SK-N-MC (cell line): Measurements from ENCODE around the gene CCDC54.

Source experiments
- DNase-seq: peaks from one replicate; pipeline ENCODE4 v3.0.0-alpha.2; 2011; ENCODE audit warnings: low read depth, low spot score
- H3K27ac ChIP-seq: fragments of 200-600 bp; sonication (generic); 2 replicates; pipeline ENCODE4 v1.5.1; 2016; ENCODE audit warnings: mixed run types
- H3K36me3 ChIP-seq: fragments of 200-600 bp; sonication (generic); 2 replicates; pipeline ENCODE4 v1.6.1; 2017; ENCODE audit warnings: antibody characterized with exemption, low read length, mixed read lengths; ENCODE audit not compliant: insufficient read depth
- H3K4me3 ChIP-seq: fragments of 200-600 bp; sonication (generic); 2 replicates; pipeline ENCODE4 v1.5.1; 2016
- H3K9ac ChIP-seq: fragments of 200-600 bp; sonication (generic); 2 replicates; pipeline ENCODE4 v1.8.0; 2017; ENCODE audit warnings: mixed run types, mixed read lengths; ENCODE audit not compliant: insufficient read length
- H3K9me3 ChIP-seq: fragments of 200-600 bp; sonication (generic); 2 replicates; pipeline ENCODE4 v1.6.1; 2017; ENCODE audit warnings: low read depth, mild to moderate bottlenecking, antibody characterized with exemption, low read length, moderate library complexity, mixed read lengths
- EZH2 ChIP-seq: fragments of 200-600 bp; sonication (generic); IDR thresholded peaks from one replicate; pipeline ENCODE4 v1.6.1; 2017; ENCODE audit warnings: antibody characterized with exemption
- FOXP2 ChIP-seq: optimal IDR thresholded peaks from 2 replicates; pipeline ENCODE3; 2011; ENCODE audit warnings: mild to moderate bottlenecking, moderate library complexity; ENCODE audit not compliant: insufficient read depth; ENCODE audit errors: extremely low read length, control extremely low read depth
- POLR2AphosphoS5 ChIP-seq: IDR thresholded peaks from 2 replicates; pipeline ENCODE4 v1.6.1; 2012; ENCODE audit warnings: mild to moderate bottlenecking, low read depth, low read length, borderline replicate concordance

The CCDC54 gene

GRCh38 chr3:107402214-107402613 is 25.0 kb downstream of the CCDC54 start:
- no peak for TF ChIP-seq EZH2
- TF ChIP-seq POLR2AphosphoS5: no peak
- no peak for TF ChIP-seq FOXP2
- DNase-seq: no peak
- Histone ChIP-seq H3K36me3 (no peaks in the 10 kb centered on the region), H3K4me3 (no peak overlapping the region), H3K27ac (no peak overlapping the region), H3K9me3 (no peaks in the 10 kb centered on the region), H3K9ac (no peak overlapping the region)

GRCh38 chr3:107404727-107405469 is 27.7 kb downstream of the CCDC54 start:
- no peak for TF ChIP-seq POLR2AphosphoS5
- no peak for TF ChIP-seq EZH2
- no peak for TF ChIP-seq FOXP2
- DNase-seq: no peak
- H3K36me3 ChIP-seq: no peaks in the 10 kb centered on the region
- H3K9me3 ChIP-seq: no peaks in the 10 kb centered on the region
- H3K9ac ChIP-seq: no peak overlapping the region
- no peak overlapping the region for H3K27ac ChIP-seq
- H3K4me3 ChIP-seq: no peak overlapping the region

- Histone ChIP-seq H3K27ac (no peak overlapping the region), H3K9me3 (no peaks in the 10 kb centered on the region), H3K36me3 (no peaks in the 10 kb centered on the region), H3K4me3 (no peak overlapping the region), H3K9ac (no peak overlapping the region)
- no peak for DNase-seq
- TF ChIP-seq EZH2 (no peak), FOXP2 (no peak), POLR2AphosphoS5 (no peak)
Observed at GRCh38 chr3:107407355-107407754, 30.1 kb downstream of the CCDC54 start.

- no peak for DNase-seq
- Histone ChIP-seq H3K27ac (no peak overlapping the region), H3K4me3 (no peak overlapping the region), H3K36me3 (no peaks in the 10 kb centered on the region), H3K9me3 (no peaks in the 10 kb centered on the region), H3K9ac (no peak overlapping the region)
- no peak for TF ChIP-seq EZH2
Observed at GRCh38 chr3:107408513-107408912, 31.3 kb downstream of the CCDC54 start.

GRCh38 chr3:107409365-107409764 is 32.1 kb downstream of the CCDC54 start:
- no peak for TF ChIP-seq EZH2
- no peak for TF ChIP-seq POLR2AphosphoS5
- no peak for TF ChIP-seq FOXP2
- Histone ChIP-seq H3K9ac (no peak overlapping the region), H3K27ac (no peak overlapping the region), H3K9me3 (no peaks in the 10 kb centered on the region), H3K36me3 (no peaks in the 10 kb centered on the region), H3K4me3 (no peak overlapping the region)
- DNase-seq: no peak

- Histone ChIP-seq H3K27ac (no peak overlapping the region), H3K9ac (no peak overlapping the region), H3K36me3 (no peaks in the 10 kb centered on the region), H3K9me3 (no peaks in the 10 kb centered on the region), H3K4me3 (no peak overlapping the region)
- no peak for DNase-seq
- TF ChIP-seq FOXP2: no peak
- no peak for TF ChIP-seq EZH2
- no peak for TF ChIP-seq POLR2AphosphoS5
Observed at GRCh38 chr3:107410606-107411005, 33.4 kb downstream of the CCDC54 start.

- TF ChIP-seq EZH2 (no peak), FOXP2 (no peak), POLR2AphosphoS5 (no peak)
Observed at GRCh38 chr3:107411056-107411455, 33.8 kb downstream of the CCDC54 start.

GRCh38 chr3:107411779-107412178 is 34.5 kb downstream of the CCDC54 start:
- Histone ChIP-seq H3K9me3 (no peaks in the 10 kb centered on the region), H3K4me3 (no peak overlapping the region), H3K9ac (no peak overlapping the region), H3K36me3 (no peaks in the 10 kb centered on the region), H3K27ac (no peak overlapping the region)
- DNase-seq: no peak
- TF ChIP-seq FOXP2 (no peak), POLR2AphosphoS5 (no peak)

More at GRCh38 chr3:107411056-107411455, 33.8 kb downstream of the CCDC54 start:
- Histone ChIP-seq H3K9me3 (no peaks in the 10 kb centered on the region), H3K36me3 (no peaks in the 10 kb centered on the region), H3K27ac (no peak overlapping the region), H3K4me3 (no peak overlapping the region), H3K9ac (no peak overlapping the region)
- no peak for DNase-seq

- Histone ChIP-seq H3K4me3 (no peak overlapping the region), H3K36me3 (no peaks in the 10 kb centered on the region), H3K27ac (no peak overlapping the region), H3K9ac (no peak overlapping the region), H3K9me3 (no peaks in the 10 kb centered on the region)
- TF ChIP-seq FOXP2: no peak
- no peak for TF ChIP-seq EZH2
- TF ChIP-seq POLR2AphosphoS5: no peak
- DNase-seq: no peak
Observed at GRCh38 chr3:107412376-107412775, 35.1 kb downstream of the CCDC54 start.
